GM18526 (cell line): Measurements from ENCODE around the gene MED8.

Source experiments
- POLR2A ChIP-seq: IDR thresholded peaks from 3 replicates; pipeline ENCODE4 v1.6.1; 2011; ENCODE audit not compliant: insufficient read length; ENCODE audit errors: extremely low read depth

Gene MED8

GRCh38 chr1:43402089-43402865 lies 12.7 kb upstream of the MED8 start:
- no peak for TF ChIP-seq POLR2A

GRCh38 chr1:43398227-43398626 lies 8.6 kb upstream of the MED8 start:
- no peak for TF ChIP-seq POLR2A

- TF ChIP-seq POLR2A, result no peak
These were observed 6.5 kb upstream of the MED8 start for GRCh38 chr1:43396059-43396458.

GRCh38 chr1:43395523-43395922 lies 5.9 kb upstream of the MED8 start:
- TF ChIP-seq POLR2A, result no peak

- TF ChIP-seq POLR2A, result no peak
These were observed 3.1 kb upstream of the MED8 start for GRCh38 chr1:43392702-43393101.

- no peak for TF ChIP-seq POLR2A
These were observed 987 bp downstream of the MED8 start for GRCh38 chr1:43388613-43389012.

GRCh38 chr1:43387976-43388599 lies 1.5 kb downstream of the MED8 start:
- no peak for TF ChIP-seq POLR2A

GRCh38 chr1:43386676-43387075 lies 2.9 kb downstream of the MED8 start:
- no peak for TF ChIP-seq POLR2A

GRCh38 chr1:43383449-43383848 lies 6.2 kb downstream of the MED8 start:
- TF ChIP-seq POLR2A, result no peak

GRCh38 chr1:43382027-43382779 lies 7.4 kb downstream of the MED8 start:
- TF ChIP-seq POLR2A, result no peak

- no peak for TF ChIP-seq POLR2A
These were observed 8.0 kb downstream of the MED8 start for GRCh38 chr1:43381612-43382011.

- TF ChIP-seq POLR2A, result no peak
These were observed 10.1 kb downstream of the MED8 start for GRCh38 chr1:43379476-43379875.

GRCh38 chr1:43377831-43378230 lies 11.8 kb downstream of the MED8 start:
- no peak for TF ChIP-seq POLR2A

- no peak for TF ChIP-seq POLR2A
These were observed 12.8 kb downstream of the MED8 start for GRCh38 chr1:43376723-43377235.

- no peak for TF ChIP-seq POLR2A
These were observed 16.3 kb downstream of the MED8 start for GRCh38 chr1:43373066-43373940.
